Measurements from ENCODE around the gene PLXND1.

GRCh38 chr3:129536374-129536667 is 70.2 kb downstream of the PLXND1 start:
- no peak for TF ChIP-seq CTCF (IDR thresholded peaks at IDR 0.05; ENCODE audit: low read depth, low read length)
- no peak for TF ChIP-seq MAX (IDR thresholded peaks at IDR 0.05; ENCODE audit: low read depth, low read length)

All from NB4 (cell line).